HL-60 (cell line): ENCODE data around the gene CYP2D6.
"Not testable (repeated sequence)": the region's sequence is repeated elsewhere in the genome, so short reads cannot be mapped to it uniquely, and the experiment has no call there.

Experiments used
- CTCF ChIP-seq: IDR thresholded peaks from one replicate; pipeline ENCODE4 v1.5.1; 2011; ENCODE audit warnings: low read length, control low read depth, inconsistent platforms; ENCODE audit not compliant: insufficient read depth
- GABPA ChIP-seq: IDR thresholded peaks from 2 replicates; pipeline ENCODE4 v1.6.1; 2012; ENCODE audit warnings: low read depth
- REST ChIP-seq: IDR thresholded peaks from 2 replicates; pipeline ENCODE4 v1.6.1; 2012; ENCODE audit warnings: low read depth; ENCODE audit not compliant: insufficient replicate concordance
- SPI1 ChIP-seq: IDR thresholded peaks from 2 replicates; pipeline ENCODE4 v1.6.1; 2012; ENCODE audit warnings: low read depth, mild to moderate bottlenecking, borderline replicate concordance

- not testable (repeated sequence) for TF ChIP-seq CTCF, SPI1, GABPA, REST
Measured at GRCh38 chr22:42130639-42131431, at the start of gene CYP2D6.
